ENCODE data around the gene ASXL2. TPM values are rescaled to one million over a fixed set of nuclear protein-coding genes. Genes with fewer than 3 reads are reported as not detected.

The ASXL2 gene
- polyA plus RNA-seq, 5 donors: 12.8 to 20.3 (median 19.1) TPM

GRCh38 chr2:25697559-25698341 is 180.5 kb downstream of the ASXL2 start:
- no peak for DNase-seq

DNA sequence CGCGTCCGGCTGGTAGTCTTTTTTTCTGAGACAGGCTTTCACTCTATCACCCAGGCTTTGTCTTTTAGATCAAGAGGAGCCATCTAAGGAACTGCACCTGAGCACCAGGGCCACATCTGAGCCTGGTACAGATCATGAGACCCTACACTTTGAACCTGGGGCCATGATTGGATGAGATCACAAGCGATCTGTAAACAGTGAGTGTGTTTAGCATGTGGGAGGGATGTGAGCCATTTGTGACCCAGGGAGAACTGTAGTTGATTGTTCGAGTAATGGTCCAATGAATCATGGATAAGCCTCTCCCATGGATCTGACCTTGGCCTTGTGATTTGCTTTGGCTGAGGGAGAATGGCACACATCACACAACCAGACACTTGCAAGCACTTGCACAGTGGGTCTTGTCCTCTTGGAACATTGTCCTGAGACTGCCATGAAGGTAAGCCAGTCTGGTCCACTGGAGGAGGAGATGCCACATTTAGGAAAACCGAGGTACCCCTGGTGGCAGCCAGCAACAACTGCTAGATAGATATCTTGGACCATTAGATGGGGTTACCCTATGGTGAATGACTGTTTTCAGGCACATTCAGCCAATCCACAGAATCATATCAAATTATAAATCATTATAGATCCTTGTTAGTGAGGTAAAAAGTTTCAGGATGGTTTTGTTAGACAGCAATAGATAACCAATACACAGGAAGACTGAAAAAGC is 185.4 kb downstream of the ASXL2 start:
- no peak for DNase-seq

DNA sequence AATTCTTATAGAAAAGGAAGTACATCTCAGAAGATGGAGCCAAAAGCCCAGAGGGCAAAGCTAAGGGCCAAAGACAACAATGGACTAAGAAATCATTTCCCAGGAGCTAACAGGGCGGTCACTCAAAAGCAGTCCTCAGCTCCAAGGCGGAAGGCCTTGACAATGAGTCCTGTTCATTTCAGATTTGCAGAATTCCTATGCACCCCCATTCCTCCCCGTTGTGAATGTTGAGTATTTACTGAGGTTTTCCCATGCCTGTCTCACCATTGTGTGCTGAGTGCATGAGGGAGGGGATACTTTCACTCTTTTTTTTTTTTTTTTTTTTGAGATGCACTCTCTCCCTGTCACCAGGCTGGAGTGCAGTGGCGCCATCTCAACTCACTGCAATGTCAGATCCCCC is 186.1 kb downstream of the ASXL2 start:
- no peak for DNase-seq

DNA sequence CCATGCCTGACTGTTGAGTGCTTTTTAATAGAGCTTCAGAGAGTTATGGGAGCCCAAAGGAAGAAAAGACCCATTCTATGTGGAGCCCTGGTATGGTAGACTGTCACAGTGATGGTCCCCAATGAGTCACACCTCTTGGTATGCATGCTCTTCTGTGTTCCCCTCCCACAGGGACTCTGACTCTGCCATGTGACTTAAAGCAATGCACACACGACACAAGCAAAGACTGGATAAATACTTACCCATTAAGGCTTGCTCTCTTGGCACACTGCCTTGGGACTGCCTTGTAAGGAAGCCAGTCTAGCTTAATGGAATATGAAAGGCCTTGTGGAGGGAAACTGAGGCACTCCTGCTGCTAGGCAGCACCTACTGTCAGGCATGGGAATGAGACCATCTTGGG is 188.2 kb downstream of the ASXL2 start:
- no peak for DNase-seq

GRCh38 chr2:25688236-25688635 is 190.1 kb downstream of the ASXL2 start:
- DNase-seq: no peak

DNA sequence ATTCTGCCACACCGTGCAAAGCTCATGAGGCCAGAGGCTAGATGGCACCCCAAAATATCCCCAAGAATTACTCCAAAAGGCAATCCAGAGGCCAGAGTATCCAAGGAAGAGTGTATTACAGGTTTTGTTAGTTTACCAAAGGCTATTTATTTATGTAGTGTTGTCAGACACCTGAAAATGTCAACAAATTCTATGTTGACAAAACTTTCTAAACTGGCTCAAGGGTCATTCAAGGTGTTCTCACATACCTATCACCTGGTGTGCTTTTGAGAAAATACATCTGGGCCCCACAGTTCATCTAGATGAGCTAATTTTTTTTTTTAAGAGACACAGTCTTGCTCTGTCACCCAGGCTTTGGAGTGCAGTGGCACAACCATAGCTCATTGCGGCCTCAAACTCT is 192.5 kb downstream of the ASXL2 start:
- no peak for DNase-seq

GRCh38 chr2:25684577-25685473 is 193.5 kb downstream of the ASXL2 start:
- DNase-seq: no peak

Other genes with a start within 250 kb of the ASXL2 start
- 10 to 100 TPM; 25.2 to 29.9 (median 28.2) TPM for gene DTNB, start 204.9 kb downstream of the ASXL2 start, polyA plus RNA-seq (ENCODE audit: insufficient read depth in 1 of 5, insufficient read length in 5 of 5, low replicate concordance in 1 of 5)
- gene KIF3C, start 104.0 kb upstream of the ASXL2 start, polyA plus RNA-seq (ENCODE audit: insufficient read depth in 1 of 5, insufficient read length in 5 of 5, low replicate concordance in 1 of 5): 10 to 100 TPM; 12.9 to 19.4 (median 16.1) TPM
- gene RAB10, start 155.6 kb upstream of the ASXL2 start, polyA plus RNA-seq (ENCODE audit: insufficient read depth in 1 of 5, insufficient read length in 5 of 5, low replicate concordance in 1 of 5): 100 to 1,000 TPM in 4 of 5 donors, 10 to 100 TPM in 1; 88.4 to 146 (median 122) TPM